PC-9 (cell line): ENCODE measurements around the gene MEF2C. TPM values are rescaled to one million over a fixed set of nuclear protein-coding genes. Genes with fewer than 3 reads are reported as not detected.

Experiments
- BruUV-seq: library from RNA; stranded (reverse); fragments of 400-500 nt; replicated peaks from 2 replicates; lab custom pipeline; 2021; lab: Mats Ljungman, UMichigan
- CTCF ChIA-PET: fragments of 300-600 bp; sonication (Branson Sonifier 250); formaldehyde crosslinking; loops from one replicate; lab custom pipeline; 2022; ENCODE audit warnings: antibody characterized with exemption; lab: Charles Lee
- POLR2A ChIA-PET: fragments of 300-600 bp; sonication (Branson Sonifier 250); formaldehyde crosslinking; loops from one replicate; lab custom pipeline; 2022; ENCODE audit warnings: antibody characterized with exemption; ENCODE audit not compliant: unreplicated experiment; lab: Charles Lee
- DNase-seq, 2 experiments: peaks; one replicate each; pipeline versions ENCODE4 v3.0.0 to v3.0.0-alpha.2; 2015 to 2022; ENCODE audit warnings: mixed read lengths in 1 of 2
- H2AFZ ChIP-seq: fragments of 200-600 bp; sonication (generic); 2 replicates; pipeline ENCODE4 v1.8.1; 2017; ENCODE audit warnings: antibody characterized with exemption
- H3F3A ChIP-seq: fragments of 200-600 bp; sonication (generic); 2 replicates; pipeline ENCODE4 v1.8.1; 2017; ENCODE audit warnings: antibody characterized with exemption, mild to moderate bottlenecking, low read depth; ENCODE audit not compliant: insufficient read depth
- H3K27ac ChIP-seq: fragments of 200-600 bp; sonication (generic); 2 replicates; pipeline ENCODE4 v1.6.1; 2016; ENCODE audit warnings: mixed run types
- H3K27me3 ChIP-seq: fragments of 200-600 bp; sonication (generic); 2 replicates; pipeline ENCODE4 v1.6.1; 2016; ENCODE audit warnings: low read depth, mixed run types; ENCODE audit not compliant: insufficient read depth
- H3K36me3 ChIP-seq: fragments of 200-600 bp; sonication (generic); 2 replicates; pipeline ENCODE4 v1.6.1; 2016; ENCODE audit warnings: low read depth, mixed run types
- H3K4me1 ChIP-seq: fragments of 200-600 bp; sonication (generic); replicated peaks from 2 replicates; pipeline ENCODE4 v1.6.1; 2016; ENCODE audit warnings: mixed run types; ENCODE audit not compliant: insufficient read depth
- H3K4me2 ChIP-seq: fragments of 200-600 bp; sonication (generic); 2 replicates; pipeline ENCODE4 v1.6.1; 2017; ENCODE audit warnings: mixed run types
- H3K4me3 ChIP-seq: fragments of 200-600 bp; sonication (generic); 2 replicates; pipeline ENCODE4 v1.6.1; 2016; ENCODE audit warnings: mixed run types
- H3K79me2 ChIP-seq: fragments of 200-600 bp; sonication (generic); 2 replicates; pipeline ENCODE4 v1.6.1; 2017; ENCODE audit warnings: low read depth, mixed run types
- H3K9me2 ChIP-seq: fragments of 200-600 bp; sonication (generic); 2 replicates; pipeline ENCODE4 v1.8.1; 2017; ENCODE audit warnings: mild to moderate bottlenecking; ENCODE audit not compliant: insufficient read depth
- H3K9me3 ChIP-seq: fragments of 200-600 bp; sonication (generic); 2 replicates; pipeline ENCODE4 v1.8.1; 2016; ENCODE audit warnings: low read depth; ENCODE audit not compliant: insufficient read depth
- H4K20me1 ChIP-seq: fragments of 200-600 bp; sonication (generic); 2 replicates; pipeline ENCODE4 v1.8.1; 2017; ENCODE audit not compliant: insufficient read depth
- CTCF ChIP-seq: fragments of 200-600 bp; sonication (generic); conservative IDR thresholded peaks from 2 replicates; pipeline ENCODE4 v1.6.1; 2017; ENCODE audit warnings: mixed run types, antibody characterized with exemption, mild to moderate bottlenecking, moderate library complexity
- EZH2 ChIP-seq: fragments of 200-600 bp; sonication (generic); IDR thresholded peaks from 2 replicates; pipeline ENCODE4 v1.8.0; 2017; ENCODE audit warnings: antibody characterized with exemption, low read depth
- intact Hi-C: fragments of 100-400 bp; cut with micrococcal nuclease; formaldehyde crosslinking; loops from one replicate; pipeline ENCODE4 v1.10.0; 2022; ENCODE audit not compliant: unreplicated experiment
- total RNA-seq: library from RNA; stranded (reverse); gene quantifications from 2 replicates; pipeline ENCODE4 v1.2.3, GENCODE V29; 2021

Gene MEF2C
- total RNA-seq, 1 experiment from 2014 or later: 2.5 TPM

- CTCF ChIA-PET: no interaction called here
- Histone ChIP-seq H3K79me2 (no peaks in the 10 kb centered on the region), H3K4me1 (no peaks in the 10 kb centered on the region), H3K4me2 (no peak overlapping the region), H3K27me3 (no peaks in the 10 kb centered on the region), H3K4me3 (no peak overlapping the region), H4K20me1 (no peaks in the 10 kb centered on the region), H3K36me3 (no peaks in the 10 kb centered on the region), H3K27ac (no peak overlapping the region), H3F3A (no peaks in the 10 kb centered on the region), H3K9me3 (no peaks in the 10 kb centered on the region), H2AFZ (no peak overlapping the region), H3K9me2 (no peaks in the 10 kb centered on the region; the same call in 1 of the 2 replicates)
- no peak for DNase-seq
- intact Hi-C loops: no loop called here
- TF ChIP-seq CTCF (no peak), EZH2 (no peak)
- BruUV-seq: no TSS peak
- POLR2A ChIA-PET: no interaction called here
Measured at GRCh38 chr5:88930335-88930734, 47.4 kb upstream of the MEF2C start.

GRCh38 chr5:88929385-88929784 lies 46.4 kb upstream of the MEF2C start:
- no peaks in the 10 kb centered on the region for H3F3A ChIP-seq
- DNase-seq: no peak
- no peak overlapping the region for H3K4me2 ChIP-seq
- no peaks in the 10 kb centered on the region for H3K9me3 ChIP-seq
- H4K20me1 ChIP-seq: no peaks in the 10 kb centered on the region
- no TSS peak for BruUV-seq
- CTCF ChIA-PET: no interaction called here
- H3K27ac ChIP-seq: no peak overlapping the region
- no peak for TF ChIP-seq EZH2
- TF ChIP-seq CTCF: no peak
- H2AFZ ChIP-seq: no peak overlapping the region
- H3K36me3 ChIP-seq: no peaks in the 10 kb centered on the region
- intact Hi-C loops: no loop called here
- no peak overlapping the region for H3K4me3 ChIP-seq
- no peaks in the 10 kb centered on the region for H3K79me2 ChIP-seq
- POLR2A ChIA-PET: no interaction called here
- H3K27me3 ChIP-seq: no peaks in the 10 kb centered on the region
- no peaks in the 10 kb centered on the region; the same call in 1 of the 2 replicates for H3K9me2 ChIP-seq
- H3K4me1 ChIP-seq: no peaks in the 10 kb centered on the region

- no peaks in the 10 kb centered on the region for H3K27me3 ChIP-seq
- no peaks in the 10 kb centered on the region for H3K79me2 ChIP-seq
- DNase-seq: no peak
- H3K4me1 ChIP-seq: no peaks in the 10 kb centered on the region
- CTCF ChIA-PET: no interaction called here
- no peaks in the 10 kb centered on the region for H3K36me3 ChIP-seq
- TF ChIP-seq EZH2 (no peak), CTCF (no peak)
- H2AFZ ChIP-seq: no peak overlapping the region
- H3K4me3 ChIP-seq: no peak overlapping the region
- no TSS peak for BruUV-seq
- intact Hi-C loops: no loop called here
- POLR2A ChIA-PET: no interaction called here
- no peak overlapping the region for H3K27ac ChIP-seq
- no peaks in the 10 kb centered on the region; the same call in 1 of the 2 replicates for H3K9me2 ChIP-seq
- no peaks in the 10 kb centered on the region for H3F3A ChIP-seq
- H3K9me3 ChIP-seq: no peaks in the 10 kb centered on the region
- no peak overlapping the region for H3K4me2 ChIP-seq
- H4K20me1 ChIP-seq: no peaks in the 10 kb centered on the region
Measured at GRCh38 chr5:88926774-88927173, 43.8 kb upstream of the MEF2C start.
